Activated naive CD8-positive, alpha-beta T cell treated with anti-CD3 and anti-CD28 coated beads, Interleukin-2, amount 10 ng/mL, durations not matched to agents 7 days and 5 days (primary cell): ENCODE results near the gene CNPY3. TPM values are rescaled to one million over a fixed set of nuclear protein-coding genes. Genes with fewer than 3 reads are reported as not detected.

Experiments
- ATAC-seq: fragments of 150-1000 bp; cut with Tn5 transposase; one replicate; pipeline ENCODE4 v1.10.0; 2021; ENCODE audit warnings: low read depth, moderate library complexity
- POLR2A ChIA-PET: fragments of 350-600 bp; sonication (Branson Sonifier 250); formaldehyde crosslinking; loops from one replicate; lab custom pipeline; 2021; ENCODE audit warnings: antibody characterized with exemption; lab: Charles Lee
- DNase-seq: peaks from one replicate; pipeline ENCODE4 v3.0.0; 2021
- H3K27ac Mint-ChIP-seq: one replicate; pipeline ENCODE4 v1.8.0; 2022; ENCODE audit warnings: mild to moderate bottlenecking, mixed read lengths
- H3K27me3 Mint-ChIP-seq: one replicate; pipeline ENCODE4 v1.8.0; 2022; ENCODE audit warnings: mild to moderate bottlenecking, moderate library complexity, mixed read lengths
- H3K36me3 Mint-ChIP-seq: one replicate; pipeline ENCODE4 v1.8.0; 2021; ENCODE audit warnings: mild to moderate bottlenecking, mixed read lengths
- H3K4me1 Mint-ChIP-seq: one replicate; pipeline ENCODE4 v1.8.0; 2021; ENCODE audit warnings: mixed read lengths
- H3K4me3 Mint-ChIP-seq: one replicate; pipeline ENCODE4 v1.8.0; 2022; ENCODE audit warnings: mild to moderate bottlenecking, moderate library complexity, mixed read lengths
- H3K9me3 Mint-ChIP-seq: one replicate; pipeline ENCODE4 v1.8.0; 2021; ENCODE audit warnings: mixed read lengths
- total RNA-seq, 2 experiments: library from RNA; stranded (reverse); gene quantifications; one replicate each; pipeline ENCODE4 v1.2.3, GENCODE V29; 2021

The CNPY3 gene
- total RNA-seq, 2 experiments from 2014 or later: 90.8 to 91.4 TPM

- POLR2A ChIA-PET: interaction anchor here (0.6 to 3.4 kb wide), 28 partner anchors 8 to 234 kb away, joined by 3 to 66 read pairs (median 6); partner anchors contain the start of genes BICRAL, CNPY3, CUL7 and CUL9
- peak; percentile 2 for ATAC-seq
These were observed 50.4 kb downstream of the CNPY3 start for GRCh38 chr6:42979523-42980177.

GRCh38 chr6:42981836-42982235 is 52.6 kb downstream of the CNPY3 start:
- Mint-ChIP-seq H3K4me3 (no peak overlapping the region), H3K36me3 (peaks cover 7% of the 10 kb centered on the region), H3K27me3 (no peaks in the 10 kb centered on the region), H3K27ac (peak overlapping the region; percentile 31), H3K4me1 (peaks cover 47% of the 10 kb centered on the region), H3K9me3 (no peaks in the 10 kb centered on the region)
- POLR2A ChIA-PET: no interaction called here
- ATAC-seq: no peak
- DNase-seq: no peak

More at GRCh38 chr6:42979523-42980177, 50.4 kb downstream of the CNPY3 start:
- DNase-seq: no peak
- Mint-ChIP-seq H3K27me3 (no peaks in the 10 kb centered on the region), H3K4me3 (peak overlapping the region; percentile 89), H3K4me1 (peaks cover 35% of the 10 kb centered on the region), H3K36me3 (peaks cover 11% of the 10 kb centered on the region), H3K9me3 (no peaks in the 10 kb centered on the region), H3K27ac (peak overlapping the region; percentile 98)

GRCh38 chr6:42984001-42984923 is 55.0 kb downstream of the CNPY3 start, which contains the start of gene PPP2R5D:
Gene PPP2R5D, plus strand, starts transcription at chr6:42984570. Its CDS starts 108 bp downstream, at chr6:42984678.
- POLR2A ChIA-PET: interaction anchor here (0.7 to 3.7 kb wide), 32 partner anchors 9 to 1803 kb away, joined by 3 to 44 read pairs (median 4); partner anchors contain the start of genes CNPY3, CRIP3, CUL7 and KLC4
- H3K9me3 Mint-ChIP-seq: no peaks in the 10 kb centered on the region
- DNase-seq: peak; percentile 91
- no peaks in the 10 kb centered on the region for H3K27me3 Mint-ChIP-seq
- ATAC-seq: peak; percentile 94
- peak within 1 kb of the TSS; percentile 99 for H3K4me3 Mint-ChIP-seq
- peaks cover 9% of the 10 kb centered on the region for H3K36me3 Mint-ChIP-seq
- peak within 1 kb of the TSS; percentile 92 for H3K27ac Mint-ChIP-seq
- H3K4me1 Mint-ChIP-seq: peaks cover 51% of the 10 kb centered on the region

GRCh38 chr6:42984924-42985475 is 55.7 kb downstream of the CNPY3 start:
- Mint-ChIP-seq H3K9me3 (no peaks in the 10 kb centered on the region), H3K27me3 (no peaks in the 10 kb centered on the region), H3K36me3 (peaks cover 13% of the 10 kb centered on the region), H3K4me3 (peak overlapping the region; percentile 99), H3K4me1 (peaks cover 45% of the 10 kb centered on the region), H3K27ac (peak overlapping the region; percentile 92)
- DNase-seq (peak; percentile 43), ATAC-seq (no peak)
- POLR2A ChIA-PET: interaction anchor here (0.9 to 3.7 kb wide), 15 partner anchors 15 to 421 kb away, joined by 3 to 44 read pairs (median 5); partner anchors contain the start of genes CNPY3, CUL7, KLC4 and KLHDC3

GRCh38 chr6:42987533-42988451 is 58.5 kb downstream of the CNPY3 start:
- DNase-seq: no peak
- no peak for ATAC-seq
- no peaks in the 10 kb centered on the region for H3K27me3 Mint-ChIP-seq
- H3K9me3 Mint-ChIP-seq: no peaks in the 10 kb centered on the region
- H3K4me3 Mint-ChIP-seq: no peak overlapping the region
- H3K27ac Mint-ChIP-seq: no peak overlapping the region
- POLR2A ChIA-PET: interaction anchor here (0.6 to 2.3 kb wide), 5 partner anchors 9 to 66 kb away, joined by 3 to 16 read pairs (median 5); partner anchors contain the start of genes CNPY3, CUL7, PEX6 and RRP36
- H3K36me3 Mint-ChIP-seq: peaks cover 22% of the 10 kb centered on the region
- H3K4me1 Mint-ChIP-seq: peaks cover 42% of the 10 kb centered on the region

- POLR2A ChIA-PET: interaction anchor here (0.6 to 2.3 kb wide), 5 partner anchors 10 to 65 kb away, joined by 3 to 16 read pairs (median 5); partner anchors contain the start of genes CNPY3, CUL7, PEX6 and RRP36
- no peak overlapping the region for H3K27ac Mint-ChIP-seq
- peaks cover 25% of the 10 kb centered on the region for H3K36me3 Mint-ChIP-seq
- H3K4me3 Mint-ChIP-seq: no peak overlapping the region
- H3K9me3 Mint-ChIP-seq: no peaks in the 10 kb centered on the region
- ATAC-seq (no peak), DNase-seq (no peak)
- peaks cover 43% of the 10 kb centered on the region for H3K4me1 Mint-ChIP-seq
- H3K27me3 Mint-ChIP-seq: no peaks in the 10 kb centered on the region
These were observed 59.3 kb downstream of the CNPY3 start for GRCh38 chr6:42988486-42989020.

Other genes starting within 250 kb of the CNPY3 start
- gene PRPH2, start 206.9 kb upstream of the CNPY3 start, total RNA-seq: under 1 TPM; 0.08 to 0.09 TPM
- 10 to 100 TPM; 48.6 to 50.4 TPM for gene TBCC, start 183.4 kb upstream of the CNPY3 start, total RNA-seq
- 10 to 100 TPM; 28.3 to 29.6 TPM for gene BICRAL, start 147.4 kb upstream of the CNPY3 start, total RNA-seq
- 10 to 100 TPM; 77.6 to 79.3 TPM for gene RPL7L1, start 49.9 kb upstream of the CNPY3 start, total RNA-seq
- gene PTCRA, start 13.4 kb upstream of the CNPY3 start, total RNA-seq: not detected
- gene GNMT, start 31.3 kb downstream of the CNPY3 start, total RNA-seq: 1 to 10 TPM; 1.0 to 1.2 TPM
- 10 to 100 TPM; 27.1 to 27.6 TPM for gene PEX6, start 49.7 kb downstream of the CNPY3 start, total RNA-seq
- gene PPP2R5D, start 55.1 kb downstream of the CNPY3 start, total RNA-seq: 10 to 100 TPM; 54.7 to 58.8 TPM
- 10 to 100 TPM; 61.2 to 70.1 TPM for gene MEA1, start 84.5 kb downstream of the CNPY3 start, total RNA-seq
- 10 to 100 TPM; 69.4 to 69.9 TPM for gene KLHDC3, start 84.8 kb downstream of the CNPY3 start, total RNA-seq
- 10 to 100 TPM; 63.8 to 65.6 TPM for gene RRP36, start 92.1 kb downstream of the CNPY3 start, total RNA-seq
- 10 to 100 TPM; 10.2 to 12.7 TPM for gene CUL7, start 124.4 kb downstream of the CNPY3 start, total RNA-seq
- 10 to 100 TPM; 50.1 to 65.2 TPM for gene MRPL2, start 130.0 kb downstream of the CNPY3 start, total RNA-seq
- 10 to 100 TPM; 25.2 to 33.8 TPM for gene KLC4, start 130.2 kb downstream of the CNPY3 start, total RNA-seq
- gene PTK7, start 146.8 kb downstream of the CNPY3 start, total RNA-seq: 1 to 10 TPM; 1.4 to 1.9 TPM
- 10 to 100 TPM; 34.4 to 36.0 TPM for gene SRF, start 241.8 kb downstream of the CNPY3 start, total RNA-seq